ENCODE measurements around the gene MED15. TPM values are rescaled to one million over a fixed set of nuclear protein-coding genes. Genes with fewer than 3 reads are reported as not detected.

MED15 gene
- total RNA-seq, 3 donors from 2014 or later, result 36.6 to 53.1 (median 52.3) TPM

- H3K27me3 ChIP-seq, result no peaks in the 10 kb centered on the region
- H3K27ac ChIP-seq, result no peak overlapping the region
- intact Hi-C loops (cut with DNase I; ENCODE audit: low total_unique reads), result no loop called here
- no peak overlapping the region for H3K4me3 ChIP-seq
- no peaks in the 10 kb centered on the region for H3K9me3 ChIP-seq
- H3K4me1 ChIP-seq, result no peaks in the 10 kb centered on the region
- TF ChIP-seq POLR2AphosphoS5 (IDR thresholded peaks at IDR 0.05) (no peak), CTCF (IDR thresholded peaks at IDR 0.05) (no peak), POLR2A (IDR thresholded peaks at IDR 0.05) (no peak)
- no peak for DNase-seq (ENCODE audit: low spot score in 2 of 2)
- no peaks in the 10 kb centered on the region for H3K36me3 ChIP-seq
Observed at GRCh38 chr22:20484948-20485683, 22.3 kb upstream of the MED15 start.

- H3K4me3 ChIP-seq, result no peak overlapping the region
- no peaks in the 10 kb centered on the region for H3K9me3 ChIP-seq
- H3K36me3 ChIP-seq, result no peaks in the 10 kb centered on the region
- H3K27ac ChIP-seq, result no peak overlapping the region
- intact Hi-C loops (cut with DNase I; ENCODE audit: low total_unique reads), result no loop called here
- TF ChIP-seq POLR2A (IDR thresholded peaks at IDR 0.05) (no peak), CTCF (IDR thresholded peaks at IDR 0.05) (no peak), POLR2AphosphoS5 (IDR thresholded peaks at IDR 0.05) (no peak)
- no peak for DNase-seq (ENCODE audit: low spot score in 2 of 2)
- H3K27me3 ChIP-seq, result no peaks in the 10 kb centered on the region
- H3K4me1 ChIP-seq, result no peaks in the 10 kb centered on the region
Observed at GRCh38 chr22:20486229-20486628, 21.2 kb upstream of the MED15 start.

GRCh38 chr22:20487715-20488114 lies 19.7 kb upstream of the MED15 start:
- intact Hi-C loops (cut with DNase I; ENCODE audit: low total_unique reads), result no loop called here
- no peak for TF ChIP-seq CTCF (IDR thresholded peaks at IDR 0.05)
- no peak for TF ChIP-seq POLR2A (IDR thresholded peaks at IDR 0.05)
- TF ChIP-seq POLR2AphosphoS5 (IDR thresholded peaks at IDR 0.05), result no peak
- Histone ChIP-seq H3K27me3 (no peaks in the 10 kb centered on the region), H3K4me1 (no peaks in the 10 kb centered on the region), H3K9me3 (no peaks in the 10 kb centered on the region), H3K27ac (no peak overlapping the region), H3K4me3 (no peak overlapping the region), H3K36me3 (no peaks in the 10 kb centered on the region)
- no peak for DNase-seq (ENCODE audit: low spot score in 2 of 2)

GRCh38 chr22:20488946-20489345 lies 18.5 kb upstream of the MED15 start:
- DNase-seq (ENCODE audit: low spot score in 2 of 2), result no peak
- Histone ChIP-seq H3K9me3 (no peaks in the 10 kb centered on the region), H3K27me3 (no peaks in the 10 kb centered on the region), H3K27ac (no peak overlapping the region), H3K4me1 (peaks cover 0 to 3% of the 10 kb centered on the region in 2 donors), H3K4me3 (no peak overlapping the region), H3K36me3 (no peaks in the 10 kb centered on the region)
- TF ChIP-seq POLR2AphosphoS5 (IDR thresholded peaks at IDR 0.05) (no peak), POLR2A (IDR thresholded peaks at IDR 0.05) (no peak), CTCF (IDR thresholded peaks at IDR 0.05) (no peak)
- intact Hi-C loops (cut with DNase I; ENCODE audit: low total_unique reads), result no loop called here

- no peaks in the 10 kb centered on the region for H3K36me3 ChIP-seq
- intact Hi-C loops (cut with DNase I; ENCODE audit: low total_unique reads), result no loop called here
- no peaks in the 10 kb centered on the region for H3K27me3 ChIP-seq
- H3K4me1 ChIP-seq, result peaks cover 0 to 8% of the 10 kb centered on the region in 2 donors
- H3K27ac ChIP-seq, result no peak overlapping the region
- no peak overlapping the region for H3K4me3 ChIP-seq
- no peak for DNase-seq (ENCODE audit: low spot score in 2 of 2)
- TF ChIP-seq POLR2A (IDR thresholded peaks at IDR 0.05) (no peak), CTCF (IDR thresholded peaks at IDR 0.05) (no peak), POLR2AphosphoS5 (IDR thresholded peaks at IDR 0.05) (no peak)
- H3K9me3 ChIP-seq, result no peaks in the 10 kb centered on the region
Observed at GRCh38 chr22:20490183-20490940, 17.0 kb upstream of the MED15 start.
